ENCODE results near the gene PDRG1. TPM values are rescaled to one million over a fixed set of nuclear protein-coding genes. Genes with fewer than 3 reads are reported as not detected.

The PDRG1 gene
- total and polyA plus RNA-seq, 8 donors, result 3.6 to 12.0 (median 5.6) TPM

- H3K27me3 ChIP-seq, result no peaks in the 10 kb centered on the region
- H3K4me1 ChIP-seq, result no peaks in the 10 kb centered on the region
- no peak for TF ChIP-seq CTCF (IDR thresholded peaks at IDR 0.05)
- H3K27ac ChIP-seq, result peak overlapping the region in 1 of 4 donors; percentile 42
- H3K9me3 ChIP-seq, result no peaks in the 10 kb centered on the region
- ATAC-seq, result peak in 3 of 4 donors; percentile 57 to 85 (median 68)
- intact Hi-C loops (cut with DNase I), result no loop called here
- H3K36me3 ChIP-seq, result peaks cover 6 to 33% (median 14%) of the 10 kb centered on the region in 3 donors
- FAIRE-seq, result no peak
- WGBS, 2 donors, result 22 to 32% methylated on average over 2 of the region's 2 CpGs
- peak in 3 of 6 donors; percentile 16 to 50 (median 48) for DNase-seq
- H3K4me3 ChIP-seq, result no peak overlapping the region
Measured at GRCh38 chr20:31943052-31943471, 8.8 kb downstream of the PDRG1 start.

- no peak for TF ChIP-seq CTCF (IDR thresholded peaks at IDR 0.05)
Measured at GRCh38 chr20:31939661-31940060, 12.2 kb downstream of the PDRG1 start.

GRCh38 chr20:31937820-31938219 is 14.0 kb downstream of the PDRG1 start:
- H3K4me3 ChIP-seq, result no peak overlapping the region
- no peak for FAIRE-seq
- DNase-seq, result no peak
- no peaks in the 10 kb centered on the region for H3K27me3 ChIP-seq
- WGBS, 2 donors, result 17 to 25% methylated on average over 1 of the region's 1 CpG
- no peaks in the 10 kb centered on the region for H3K4me1 ChIP-seq
- H3K36me3 ChIP-seq, result no peaks in the 10 kb centered on the region
- no peak overlapping the region for H3K27ac ChIP-seq
- intact Hi-C loops (cut with DNase I), result no loop called here
- no peak for TF ChIP-seq CTCF (IDR thresholded peaks at IDR 0.05)
- H3K9me3 ChIP-seq, result no peaks in the 10 kb centered on the region
- no peak for ATAC-seq

More at GRCh38 chr20:31939661-31940060, 12.2 kb downstream of the PDRG1 start:
- Histone ChIP-seq H3K27me3 (no peaks in the 10 kb centered on the region), H3K4me1 (no peaks in the 10 kb centered on the region), H3K4me3 (no peak overlapping the region), H3K36me3 (peaks cover 0 to 1% (median 0%) of the 10 kb centered on the region in 3 donors), H3K27ac (no peak overlapping the region), H3K9me3 (no peaks in the 10 kb centered on the region)
- ATAC-seq (no peak), FAIRE-seq (no peak), DNase-seq (no peak)
- intact Hi-C loops (cut with DNase I), result no loop called here
- 84 to 86% methylated on average over 2 of the region's 2 CpGs for WGBS, 2 donors

- Histone ChIP-seq H3K9me3 (no peaks in the 10 kb centered on the region), H3K36me3 (no peaks in the 10 kb centered on the region), H3K4me1 (no peaks in the 10 kb centered on the region), H3K4me3 (no peak overlapping the region), H3K27ac (no peak overlapping the region), H3K27me3 (no peaks in the 10 kb centered on the region)
- intact Hi-C loops (cut with DNase I), result no loop called here
- TF ChIP-seq CTCF (IDR thresholded peaks at IDR 0.05), result no peak
- 75 to 76% methylated on average over 4 of the region's 4 CpGs for WGBS, 2 donors
- no peak for FAIRE-seq
- no peak for ATAC-seq
- no peak for DNase-seq
Measured at GRCh38 chr20:31936420-31936819, 15.4 kb downstream of the PDRG1 start.

- Histone ChIP-seq H3K4me1 (no peaks in the 10 kb centered on the region), H3K27ac (no peak overlapping the region), H3K9me3 (no peaks in the 10 kb centered on the region), H3K36me3 (no peaks in the 10 kb centered on the region), H3K4me3 (no peak overlapping the region), H3K27me3 (no peaks in the 10 kb centered on the region)
- DNase-seq, result no peak
- no peak for TF ChIP-seq CTCF (IDR thresholded peaks at IDR 0.05)
- 50 to 56% methylated on average over 8 of the region's 8 CpGs for WGBS, 2 donors
- no peak for ATAC-seq
- intact Hi-C loops (cut with DNase I), result no loop called here
- no peak for FAIRE-seq
Measured at GRCh38 chr20:31934968-31935764, 16.7 kb downstream of the PDRG1 start.

Measured in pancreas (tissue), 10 donors.